Amniotic stem cell (primary cell): ENCODE data around the gene KLF4.
A peak's percentile ranks its signal among the peaks of the same experiment; 100 is the strongest.

Experiments
- DNase-seq: peaks from one replicate; lab custom pipeline; 2025; lab: John Stamatoyannopoulos, UW

The KLF4 gene

GRCh38 chr9:107487521-107488374, 1.8 kb downstream of the KLF4 start:
- no peak for DNase-seq

DNA sequence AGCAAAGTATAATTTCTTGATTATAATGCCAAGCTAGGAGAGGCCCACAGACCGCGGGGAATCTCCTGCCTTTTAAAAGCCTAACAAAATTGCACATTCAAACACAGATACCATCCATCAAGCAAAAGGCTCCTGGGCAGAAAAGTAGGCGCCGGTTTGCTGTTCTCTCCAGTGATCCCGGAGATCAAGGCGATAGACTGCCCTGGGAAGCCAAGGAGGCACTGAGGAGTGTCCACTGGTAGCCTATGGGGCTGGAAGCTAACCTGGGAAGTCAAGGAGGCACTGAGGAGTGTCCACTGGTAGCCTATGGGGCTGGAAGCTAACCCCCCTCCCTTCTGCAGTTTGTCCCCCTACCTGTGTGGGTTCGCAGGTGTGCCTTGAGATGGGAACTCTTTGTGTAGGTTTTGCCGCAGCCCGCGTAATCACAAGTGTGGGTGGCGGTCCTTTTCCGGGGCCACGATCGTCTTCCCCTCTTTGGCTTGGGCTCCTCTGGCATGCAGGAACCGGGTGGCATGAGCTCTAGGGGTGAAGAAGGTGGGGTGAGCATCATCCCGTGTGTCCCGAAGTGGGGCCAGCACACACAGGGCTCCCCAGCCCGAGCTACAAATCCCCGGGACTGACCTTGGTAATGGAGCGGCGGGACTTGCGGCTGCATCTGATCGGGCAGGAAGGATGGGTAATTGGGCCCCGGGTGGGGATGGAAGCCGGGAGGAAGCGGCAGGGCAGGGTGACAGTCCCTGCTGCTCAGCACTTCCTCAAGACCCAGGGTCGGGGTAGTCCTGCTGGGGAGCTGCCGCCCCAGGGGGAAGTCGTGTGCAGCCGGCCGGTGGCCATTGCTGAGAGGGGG, 2.7 kb downstream of the KLF4 start:
- DNase-seq = no peak

DNA sequence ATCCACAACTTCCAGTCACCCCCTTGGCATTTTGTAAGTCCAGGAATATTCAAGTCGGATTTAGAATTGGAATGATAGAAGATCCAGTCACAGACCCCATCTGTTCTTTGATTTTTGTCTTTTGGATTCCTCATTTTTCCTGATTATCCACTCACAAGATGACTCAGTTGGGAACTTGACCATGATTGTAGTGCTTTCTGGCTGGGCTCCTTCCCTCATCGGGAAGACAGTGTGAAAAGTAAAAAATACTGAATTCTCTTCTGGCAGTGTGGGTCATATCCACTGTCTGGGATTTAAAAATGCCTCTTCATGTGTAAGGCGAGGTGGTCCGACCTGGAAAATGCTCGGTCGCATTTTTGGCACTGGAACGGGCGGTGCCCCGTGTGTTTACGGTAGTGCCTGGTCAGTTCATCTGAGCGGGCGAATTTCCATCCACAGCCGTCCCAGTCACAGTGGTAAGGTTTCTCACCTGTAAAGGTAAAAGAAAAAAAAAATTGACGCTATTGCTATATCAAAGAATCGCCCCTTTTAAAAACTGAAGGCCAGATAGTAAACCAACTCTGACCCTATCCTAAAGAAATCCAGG, 4.0 kb downstream of the KLF4 start:
- no peak for DNase-seq

- peak; percentile 72 for DNase-seq
Observed at GRCh38 chr9:107484117-107484723, 5.3 kb downstream of the KLF4 start.

- no peak for DNase-seq
Observed at GRCh38 chr9:107483666-107484065, 5.9 kb downstream of the KLF4 start.

DNA sequence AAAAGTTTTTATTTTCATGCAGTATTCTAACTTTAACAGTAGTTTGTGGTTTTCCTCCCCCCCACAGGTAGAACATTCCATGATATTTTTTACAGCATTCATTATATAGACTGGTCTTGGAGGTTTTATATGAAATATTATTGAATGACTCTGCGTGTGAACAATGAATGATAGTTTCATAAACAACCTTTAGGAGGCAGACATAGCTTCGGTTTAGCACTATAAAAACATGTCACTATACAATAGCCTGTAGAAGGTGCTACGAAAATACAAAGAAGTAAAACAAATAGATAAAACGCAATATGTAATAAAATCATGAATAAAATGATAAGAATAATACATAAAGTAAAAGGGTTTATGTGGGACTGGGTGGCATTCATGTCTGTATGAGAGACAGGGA, 8.5 kb downstream of the KLF4 start:
- no peak for DNase-seq

DNA sequence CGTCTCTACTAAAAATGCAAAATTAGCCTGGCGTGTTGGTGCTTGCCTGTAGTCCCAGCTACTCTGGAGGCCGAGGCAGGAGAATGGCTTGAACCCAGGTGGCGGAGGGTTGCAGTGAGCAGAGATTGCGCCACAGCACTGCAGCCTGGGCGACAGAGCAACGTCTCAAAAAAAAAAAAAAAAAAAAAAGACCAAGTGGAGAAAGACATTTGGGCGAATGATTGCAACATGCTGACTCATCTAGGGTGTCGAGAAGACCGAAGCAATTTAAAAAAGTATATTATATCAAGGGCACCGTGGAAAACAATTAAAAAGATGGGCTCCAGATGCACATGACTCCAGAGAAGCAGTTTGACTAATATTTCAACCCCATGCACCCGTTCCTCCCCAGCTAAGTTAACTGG, 9.2 kb downstream of the KLF4 start:
- no peak for DNase-seq

GRCh38 chr9:107478805-107479204, 10.8 kb downstream of the KLF4 start:
- no peak for DNase-seq

DNA sequence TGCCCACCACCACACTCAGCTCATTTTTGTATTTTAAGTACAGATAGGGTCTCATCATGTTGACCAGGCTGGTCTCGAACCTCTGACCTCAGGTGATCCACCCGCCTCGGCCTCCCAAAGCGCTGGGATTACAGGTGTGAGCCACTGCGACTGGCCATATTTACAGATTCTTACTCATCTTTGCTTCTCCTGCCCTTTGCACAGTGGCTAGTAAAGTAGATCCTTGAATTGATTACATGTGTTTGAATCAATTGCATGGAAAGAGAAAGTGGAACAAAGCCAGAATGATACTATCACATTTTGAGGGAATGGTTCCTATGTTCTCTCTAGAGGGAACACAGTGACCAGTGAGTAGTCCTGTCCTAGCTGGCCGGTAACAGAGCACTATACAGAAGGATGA, 15.4 kb downstream of the KLF4 start:
- DNase-seq = no peak

DNA sequence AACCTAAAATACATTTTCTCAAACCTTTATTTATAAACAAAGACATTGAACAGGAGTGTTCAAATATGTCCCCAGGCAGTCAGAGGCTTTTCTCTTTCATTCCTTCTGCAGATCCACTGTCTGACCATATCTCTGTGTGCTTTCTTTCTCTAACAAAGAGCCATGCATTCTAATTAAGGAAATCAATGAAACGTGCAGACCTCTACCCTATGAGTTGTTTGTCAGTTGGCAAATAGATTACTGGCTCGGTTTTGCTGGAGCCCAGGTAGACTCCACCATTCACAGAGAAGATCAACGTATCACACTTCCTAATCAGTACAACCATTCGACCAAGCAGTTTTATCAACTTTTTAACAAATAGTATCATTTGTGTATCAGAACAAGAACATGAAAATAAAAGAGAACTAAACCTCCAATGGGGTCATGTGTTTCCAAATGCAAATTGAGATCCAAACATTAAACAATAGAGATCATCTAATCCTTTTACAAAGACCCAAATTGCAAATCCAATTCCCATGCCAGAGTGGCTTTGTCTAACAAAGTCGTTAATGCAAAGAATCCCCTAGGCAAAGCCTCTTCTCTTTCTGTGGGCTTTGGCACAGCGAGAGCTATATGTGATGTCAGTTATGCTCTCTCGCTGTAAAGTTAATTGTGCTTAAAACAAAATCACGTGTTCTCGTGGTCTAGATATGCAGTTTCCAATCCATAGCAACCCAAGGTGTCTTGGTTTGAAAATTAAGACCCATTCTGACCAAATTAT, 16.8 kb downstream of the KLF4 start:
- no peak for DNase-seq

GRCh38 chr9:107471552-107471951, 18.0 kb downstream of the KLF4 start:
- DNase-seq = no peak

GRCh38 chr9:107467416-107467815, 22.2 kb downstream of the KLF4 start:
- no peak for DNase-seq

DNA sequence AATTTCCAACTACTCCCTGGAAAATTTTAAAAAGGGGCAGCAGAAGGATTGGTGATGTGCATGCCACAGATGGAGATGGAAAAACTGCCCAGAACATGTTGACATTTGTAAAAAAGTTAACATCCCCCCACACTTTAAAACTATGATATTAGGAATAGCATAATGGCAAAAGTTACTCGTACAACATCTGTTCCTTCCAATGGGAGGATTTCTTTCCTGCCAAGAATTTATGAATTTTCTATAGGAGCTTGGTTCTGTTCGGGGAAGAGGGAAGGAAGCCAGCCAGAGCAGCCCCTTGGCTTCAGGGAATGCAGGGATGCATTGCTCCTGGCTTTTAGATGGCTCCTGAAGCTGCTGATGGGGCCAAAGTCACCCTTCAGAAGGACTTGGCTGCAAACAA, 22.7 kb downstream of the KLF4 start:
- no peak for DNase-seq

DNA sequence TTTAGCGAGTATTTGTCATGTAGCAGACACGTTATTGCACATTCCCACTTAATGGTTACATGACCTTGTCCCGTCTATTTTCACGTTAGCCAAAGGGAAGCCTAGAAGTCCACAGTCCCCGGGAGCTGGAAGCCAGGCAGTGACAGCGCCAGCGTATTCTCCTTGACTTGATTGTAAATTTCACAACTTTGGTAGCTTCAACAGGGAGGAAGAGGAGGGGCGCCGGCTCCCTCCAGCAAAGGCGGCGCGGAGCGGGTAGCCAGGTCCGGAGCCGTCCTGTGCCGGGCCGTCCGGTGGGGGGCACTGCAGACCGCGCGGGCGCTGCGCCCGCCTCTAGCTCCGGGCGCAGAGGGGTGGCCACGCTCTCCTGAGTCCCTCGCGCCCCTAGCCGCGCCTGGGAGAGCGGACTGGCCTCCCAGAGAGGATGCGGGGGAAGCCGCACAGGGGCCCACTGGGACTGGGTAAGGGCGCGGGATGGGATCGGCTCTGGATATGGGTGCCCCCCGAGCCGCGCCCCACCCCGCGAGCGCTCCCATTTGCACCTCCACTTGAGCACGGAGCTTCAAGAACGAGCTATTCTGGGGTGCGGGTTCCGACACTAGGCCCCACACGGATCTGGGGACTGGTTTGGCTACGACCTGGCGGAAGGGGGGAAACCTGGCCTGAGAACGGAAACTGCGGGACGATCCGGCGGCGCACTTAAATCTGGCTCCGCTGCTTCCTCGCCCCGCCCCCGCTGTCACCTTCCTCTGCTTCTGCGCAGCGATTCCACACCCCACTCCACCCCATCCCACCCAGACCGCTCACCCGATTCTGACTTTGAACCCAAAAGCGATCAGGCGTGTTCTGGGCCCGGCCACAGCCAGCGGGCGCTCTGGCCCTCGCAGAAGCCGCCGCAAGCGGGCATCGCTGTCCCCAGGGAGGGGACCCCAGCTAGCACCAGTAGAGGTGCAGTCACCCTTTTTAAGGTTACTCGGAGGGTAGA, 23.8 kb downstream of the KLF4 start:
- DNase-seq = peak; percentile 58

DNA sequence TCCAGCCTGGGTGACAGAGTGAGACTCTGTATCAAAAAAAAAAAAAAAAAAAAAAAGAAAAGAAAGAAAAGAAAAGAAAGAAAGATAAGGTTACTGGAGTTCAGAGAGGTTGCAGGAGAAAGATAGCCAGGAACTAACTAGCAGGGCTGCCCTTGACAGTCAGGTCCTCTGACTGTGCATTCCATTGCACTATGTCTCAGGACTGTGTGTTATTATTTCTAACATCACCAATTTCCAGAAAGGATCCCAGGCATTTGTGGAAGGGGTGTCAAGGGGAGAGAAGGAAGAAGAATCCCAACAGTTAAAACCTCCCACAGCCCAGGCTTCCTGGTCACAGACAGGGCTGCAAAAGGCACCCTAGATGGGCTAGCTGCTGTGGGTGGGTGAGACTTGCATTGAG, 25.1 kb downstream of the KLF4 start:
- no peak for DNase-seq

GRCh38 chr9:107462691-107463090, 26.9 kb downstream of the KLF4 start:
- DNase-seq = no peak

GRCh38 chr9:107460153-107461023, 29.2 kb downstream of the KLF4 start:
- DNase-seq = no peak

DNA sequence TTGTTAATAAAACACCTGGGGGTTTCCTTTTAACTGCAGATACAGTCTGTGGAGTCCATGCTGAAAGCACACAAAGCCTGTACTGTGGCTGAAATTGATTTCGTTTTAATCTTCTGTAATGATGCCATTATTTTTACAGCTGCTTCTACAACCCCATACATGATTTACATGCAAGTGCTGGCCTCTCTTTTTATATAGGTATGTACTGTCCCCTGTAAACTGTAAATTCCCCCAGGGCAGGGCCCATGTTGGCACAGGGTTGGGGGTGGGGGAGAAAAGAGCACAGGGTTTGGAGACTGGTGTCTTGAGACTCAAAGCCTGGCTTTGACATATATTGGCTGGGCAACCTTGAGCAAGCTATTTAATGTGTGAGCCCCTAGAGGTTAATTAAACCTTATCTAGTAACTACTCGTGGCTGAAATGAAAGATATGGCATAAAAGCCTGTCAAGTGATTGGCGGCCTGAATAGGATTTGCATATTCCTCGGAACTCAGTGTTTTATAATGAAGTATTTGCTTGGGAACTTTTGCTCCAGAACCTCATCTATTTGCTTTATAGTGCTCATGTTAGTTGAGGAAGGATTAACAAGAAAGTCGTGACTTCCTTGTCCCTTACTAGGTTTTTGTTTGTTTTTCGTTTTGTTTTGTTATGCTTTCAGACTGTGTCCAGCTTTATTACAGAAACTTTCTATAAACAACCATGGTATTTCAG, 34.0 kb downstream of the KLF4 start:
- no peak for DNase-seq

DNA sequence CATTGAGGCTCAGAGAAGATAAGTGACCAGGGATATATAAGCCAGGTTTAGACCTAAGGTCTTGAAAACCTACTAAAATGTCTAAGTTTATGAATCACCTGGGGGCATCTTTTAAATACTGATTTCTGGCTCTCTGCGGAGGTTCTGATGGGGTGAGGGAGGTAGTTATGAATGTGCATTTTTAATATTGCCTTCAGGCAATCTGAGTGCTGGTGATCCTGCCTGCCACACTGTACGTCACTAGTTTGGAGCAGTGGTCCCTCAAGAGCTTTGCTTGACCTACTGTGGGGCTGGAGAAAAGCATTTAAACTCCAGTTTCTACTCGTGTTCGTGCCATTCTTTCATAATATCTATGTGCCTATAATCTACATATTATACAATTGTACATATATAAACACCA, 36.1 kb downstream of the KLF4 start:
- no peak for DNase-seq
